HG03196 (cell line): ENCODE measurements around the gene CDH24.

ENCODE experiments used
- ATAC-seq: cut with Tn5 transposase; IDR thresholded peaks from one replicate; pipeline ENCODE4 v1.9.1; 2021; ENCODE audit not compliant: unreplicated experiment

CDH24 gene, protein sequence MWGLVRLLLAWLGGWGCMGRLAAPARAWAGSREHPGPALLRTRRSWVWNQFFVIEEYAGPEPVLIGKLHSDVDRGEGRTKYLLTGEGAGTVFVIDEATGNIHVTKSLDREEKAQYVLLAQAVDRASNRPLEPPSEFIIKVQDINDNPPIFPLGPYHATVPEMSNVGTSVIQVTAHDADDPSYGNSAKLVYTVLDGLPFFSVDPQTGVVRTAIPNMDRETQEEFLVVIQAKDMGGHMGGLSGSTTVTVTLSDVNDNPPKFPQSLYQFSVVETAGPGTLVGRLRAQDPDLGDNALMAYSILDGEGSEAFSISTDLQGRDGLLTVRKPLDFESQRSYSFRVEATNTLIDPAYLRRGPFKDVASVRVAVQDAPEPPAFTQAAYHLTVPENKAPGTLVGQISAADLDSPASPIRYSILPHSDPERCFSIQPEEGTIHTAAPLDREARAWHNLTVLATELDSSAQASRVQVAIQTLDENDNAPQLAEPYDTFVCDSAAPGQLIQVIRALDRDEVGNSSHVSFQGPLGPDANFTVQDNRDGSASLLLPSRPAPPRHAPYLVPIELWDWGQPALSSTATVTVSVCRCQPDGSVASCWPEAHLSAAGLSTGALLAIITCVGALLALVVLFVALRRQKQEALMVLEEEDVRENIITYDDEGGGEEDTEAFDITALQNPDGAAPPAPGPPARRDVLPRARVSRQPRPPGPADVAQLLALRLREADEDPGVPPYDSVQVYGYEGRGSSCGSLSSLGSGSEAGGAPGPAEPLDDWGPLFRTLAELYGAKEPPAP

DNA sequence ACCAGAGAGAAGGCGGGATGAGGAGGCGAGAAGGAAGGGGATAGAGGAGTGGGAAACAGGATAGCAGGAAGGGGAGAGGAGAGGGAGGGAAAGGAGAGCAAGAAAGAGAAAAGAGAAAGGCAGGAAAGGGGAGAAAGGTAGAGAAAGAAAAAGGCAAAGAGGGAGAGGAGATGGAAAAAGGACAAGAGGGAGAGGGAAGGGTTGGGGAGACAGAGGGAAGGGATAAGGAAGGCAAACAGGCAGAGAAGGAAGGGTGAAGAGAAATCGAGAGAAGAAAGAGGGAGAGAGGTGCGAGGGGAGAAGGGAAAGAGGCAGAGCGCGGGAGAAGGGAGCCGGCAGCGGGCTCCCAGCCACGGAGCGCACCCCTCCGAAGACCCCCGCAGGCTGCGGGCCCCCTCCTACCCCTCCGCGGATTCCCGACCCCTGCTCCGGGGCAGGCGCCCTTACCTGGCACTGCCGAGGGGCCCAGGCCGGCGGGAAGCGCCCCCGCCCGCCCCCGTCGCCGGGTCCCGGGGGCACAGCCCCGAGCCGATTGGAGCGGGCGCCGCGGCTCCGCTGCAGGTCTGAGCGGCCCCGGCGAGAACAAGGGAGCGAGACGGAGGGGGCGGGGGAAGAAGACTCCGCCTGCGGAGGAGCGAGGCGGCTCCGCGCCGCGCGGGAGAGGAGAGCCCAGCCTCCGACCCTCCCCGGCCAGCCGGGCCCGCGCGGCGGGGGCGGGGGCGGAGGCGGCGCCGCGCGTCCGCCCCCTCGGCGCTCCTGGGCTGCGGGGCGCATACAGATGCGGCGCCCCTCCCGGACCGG is at the start of gene CDH24:
CDH24 (minus strand) TSS at position 565 of the 801 bp plus-strand sequence. CDS start 1,787 bp downstream, outside the sequence.
- no peak for ATAC-seq

DNA sequence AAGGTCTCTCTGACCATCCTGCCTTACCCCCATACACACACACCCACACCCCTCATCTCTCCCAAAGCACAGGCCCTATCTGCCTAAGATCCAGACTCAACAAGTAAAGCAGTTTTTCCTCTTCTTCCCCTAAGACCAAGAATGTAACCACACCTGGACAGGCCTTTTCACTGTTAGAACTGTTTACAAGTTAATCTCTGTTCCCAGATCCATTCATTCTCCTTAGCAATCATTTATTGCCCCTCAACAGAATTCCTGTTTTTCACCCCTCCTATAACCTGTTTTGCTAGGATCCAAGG is 49.4 kb upstream of the CDH24 start:
- ATAC-seq = no peak

DNA sequence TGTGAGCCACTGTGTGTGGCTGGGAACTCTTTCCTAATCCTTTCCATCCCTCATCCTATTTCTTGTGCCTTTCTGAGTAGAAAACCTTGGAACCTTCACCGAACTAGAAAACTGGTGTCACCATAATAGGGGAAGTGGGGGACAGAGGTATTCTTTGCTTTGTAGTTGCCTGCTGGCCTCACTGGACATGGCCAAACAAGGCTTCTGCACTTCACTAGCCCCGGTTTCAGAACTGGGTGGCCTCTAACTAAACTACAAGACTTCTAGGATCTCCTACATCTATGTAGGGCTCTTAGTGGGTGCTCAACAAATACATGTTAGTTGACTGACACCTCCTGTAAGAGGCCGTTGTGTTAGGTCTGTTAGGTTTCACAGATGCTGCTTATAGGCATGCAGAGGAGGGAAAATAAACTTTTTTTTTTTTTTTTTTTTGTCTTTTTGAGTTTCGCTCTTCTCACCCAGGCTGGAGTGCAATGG is 48.1 kb upstream of the CDH24 start:
- no peak for ATAC-seq

DNA sequence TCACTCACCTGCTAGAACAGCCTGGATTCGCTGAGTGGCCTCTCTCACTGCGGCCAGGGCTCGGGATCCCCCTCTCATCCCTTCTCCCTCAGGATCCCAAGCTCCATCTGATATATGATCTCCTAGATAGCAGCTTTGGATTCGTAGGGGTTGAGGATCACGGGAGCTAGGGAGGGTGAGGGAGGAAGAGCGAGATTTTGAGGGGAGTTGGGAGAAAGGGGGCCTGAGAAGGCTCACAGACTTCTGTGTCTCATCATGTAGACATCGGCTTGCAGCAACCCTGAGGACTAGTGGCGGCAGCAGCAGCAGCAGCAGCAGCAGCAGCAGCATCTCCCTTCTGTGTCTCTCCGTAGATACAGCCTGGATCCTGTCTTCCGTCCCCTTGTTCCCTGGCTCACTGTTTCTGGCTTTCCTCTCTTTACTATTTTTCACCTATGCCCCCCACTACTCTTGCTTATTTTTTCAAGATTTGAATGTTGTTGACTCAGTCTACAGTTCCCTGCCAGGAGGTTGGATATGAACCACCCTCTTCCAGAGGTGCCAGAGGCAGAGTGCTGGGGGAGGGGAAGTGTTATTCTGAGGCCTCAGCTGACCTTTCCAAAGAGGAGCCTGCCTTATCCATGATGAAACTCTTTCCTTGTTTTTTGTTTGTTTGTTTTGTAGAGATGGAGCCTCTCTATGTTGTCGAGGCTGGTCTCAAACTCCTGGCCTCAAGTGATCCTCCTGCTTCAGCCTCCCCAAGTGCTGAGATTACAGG is 47.4 kb upstream of the CDH24 start, which contains the start of gene CIROP:
CIROP (minus strand) TSS at position 399 of the 757 bp plus-strand sequence; CDS start at position 330, 69 bp downstream.
- ATAC-seq = no peak

DNA sequence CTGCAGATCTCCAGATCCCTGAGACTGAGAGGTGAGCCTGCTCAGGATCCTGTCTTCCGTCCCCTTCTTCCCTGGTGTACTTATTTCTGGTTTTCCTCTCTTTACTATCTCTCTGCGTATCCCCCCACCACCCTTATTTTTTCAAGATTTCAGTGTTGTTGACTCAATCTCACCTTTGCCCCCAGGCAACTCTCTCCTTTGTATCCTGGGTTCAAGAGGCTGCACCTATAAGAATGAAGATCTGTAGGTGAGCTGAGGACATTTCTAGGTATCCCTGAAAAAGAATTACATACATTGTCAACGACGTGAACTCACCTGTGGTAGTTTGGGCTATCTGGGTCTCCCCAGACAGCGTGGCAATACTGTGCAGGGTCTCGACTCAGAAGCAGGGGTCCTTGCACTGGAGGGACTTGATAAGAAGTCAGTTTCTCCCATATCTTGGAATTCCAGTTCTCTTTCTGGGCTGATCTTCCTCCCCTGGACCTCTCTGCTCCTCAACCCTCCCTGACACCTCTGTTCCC is 46.8 kb upstream of the CDH24 start:
- ATAC-seq = no peak

DNA sequence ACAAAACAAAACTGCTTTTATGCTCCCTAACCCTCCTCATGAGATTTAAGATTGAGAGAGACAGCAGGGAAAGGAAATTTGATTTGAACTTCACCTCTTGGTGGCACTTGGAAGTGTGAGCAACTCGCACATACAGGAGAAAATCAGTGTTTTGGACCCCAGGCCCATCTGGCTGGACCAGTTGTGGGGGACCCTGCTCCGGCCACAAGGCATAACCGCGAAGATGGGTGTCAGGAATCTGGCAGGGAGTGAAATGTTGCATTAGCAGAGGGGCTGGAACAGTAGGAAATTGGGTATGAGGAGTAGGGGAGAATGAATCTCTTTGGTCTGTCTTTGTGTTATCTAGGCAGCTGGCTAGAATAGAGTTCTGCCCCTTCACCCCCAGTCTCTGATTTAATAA is 46.3 kb upstream of the CDH24 start:
- no peak for ATAC-seq

DNA sequence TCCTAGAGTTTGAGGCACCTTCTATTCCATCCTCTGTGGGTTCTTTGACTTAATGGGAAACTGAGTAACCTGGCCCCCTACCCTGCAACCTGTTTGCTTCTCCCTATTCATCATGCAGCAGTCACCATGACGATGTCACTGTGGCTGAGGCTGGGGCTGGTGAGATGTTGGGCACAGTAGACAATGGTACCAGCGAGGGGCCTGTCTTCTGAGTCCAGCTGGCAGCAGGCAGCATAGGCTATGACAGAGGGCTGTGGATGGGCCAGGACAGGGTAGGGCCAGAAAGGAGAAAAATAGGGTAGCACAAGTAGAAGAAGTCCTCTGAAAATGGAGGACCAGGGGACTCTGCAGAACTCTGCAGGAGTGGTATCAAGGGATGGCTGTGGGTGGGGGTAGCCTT is 45.5 kb upstream of the CDH24 start:
- no peak for ATAC-seq

DNA sequence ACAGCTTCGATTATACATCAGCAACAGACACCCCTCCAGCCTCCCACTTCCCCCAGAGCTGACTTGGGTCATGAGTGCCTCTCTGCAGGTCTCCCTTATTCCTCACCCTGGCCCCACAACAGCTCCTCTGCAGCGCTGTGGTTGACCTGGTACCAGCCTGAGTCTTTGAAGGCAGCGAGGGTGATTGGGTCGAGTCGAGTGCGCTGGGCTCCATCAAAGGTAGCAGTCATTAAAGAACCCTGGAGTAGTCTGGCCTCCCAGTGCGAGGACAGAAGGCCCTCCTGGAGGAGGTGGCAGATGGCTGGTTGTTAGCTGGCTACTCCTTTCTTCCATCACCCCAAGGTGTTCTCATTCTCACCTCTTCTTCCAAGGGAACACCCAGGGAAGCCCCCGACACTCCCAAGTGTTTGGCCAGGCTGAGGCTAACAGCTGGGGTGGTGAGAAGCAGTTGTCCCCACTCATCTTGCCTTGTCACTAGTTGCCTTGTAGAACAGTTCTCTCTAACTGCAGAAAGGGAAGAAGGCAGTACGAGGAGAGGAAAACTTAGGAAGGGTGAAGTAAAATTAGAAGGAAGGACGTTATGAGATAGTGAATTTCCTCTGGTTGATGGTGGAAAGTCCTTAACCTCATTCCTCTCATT is 44.8 kb upstream of the CDH24 start:
- ATAC-seq = no peak

DNA sequence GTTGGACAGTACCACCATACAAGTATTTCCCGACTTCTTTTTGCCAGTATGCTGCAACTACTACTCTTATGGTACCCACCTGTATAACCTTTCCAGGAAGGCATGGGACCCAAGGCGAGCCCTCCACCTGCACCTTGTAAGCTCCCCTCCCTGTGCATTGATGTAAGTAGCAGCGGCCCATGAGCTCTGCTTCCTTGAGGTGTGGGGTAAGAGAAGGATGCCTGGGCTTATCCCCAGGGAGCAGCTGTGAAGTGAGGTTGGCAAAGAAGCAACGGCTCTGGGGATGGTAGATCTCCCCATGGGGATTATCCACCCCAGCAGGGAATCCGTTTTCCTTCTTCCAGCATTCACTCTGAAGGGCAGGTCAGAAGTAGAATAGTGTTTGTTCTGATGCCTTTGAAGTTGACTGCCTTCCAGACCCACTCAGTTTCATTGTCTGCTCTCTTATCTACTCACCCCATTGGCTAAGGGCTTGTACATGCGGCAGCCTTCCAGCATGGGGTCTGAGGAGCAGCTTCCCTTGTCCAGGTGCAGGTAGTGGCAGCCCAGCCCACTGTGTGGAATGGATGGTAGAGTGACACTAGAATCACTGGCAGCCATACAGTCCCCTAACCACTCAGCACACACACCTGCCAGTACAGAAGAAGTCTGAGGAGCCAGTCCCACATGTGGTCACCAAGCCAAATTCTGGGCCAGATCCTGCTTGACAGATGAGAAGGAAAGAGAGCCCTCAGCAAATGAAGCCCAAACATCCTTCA is 44.1 kb upstream of the CDH24 start:
- no peak for ATAC-seq

DNA sequence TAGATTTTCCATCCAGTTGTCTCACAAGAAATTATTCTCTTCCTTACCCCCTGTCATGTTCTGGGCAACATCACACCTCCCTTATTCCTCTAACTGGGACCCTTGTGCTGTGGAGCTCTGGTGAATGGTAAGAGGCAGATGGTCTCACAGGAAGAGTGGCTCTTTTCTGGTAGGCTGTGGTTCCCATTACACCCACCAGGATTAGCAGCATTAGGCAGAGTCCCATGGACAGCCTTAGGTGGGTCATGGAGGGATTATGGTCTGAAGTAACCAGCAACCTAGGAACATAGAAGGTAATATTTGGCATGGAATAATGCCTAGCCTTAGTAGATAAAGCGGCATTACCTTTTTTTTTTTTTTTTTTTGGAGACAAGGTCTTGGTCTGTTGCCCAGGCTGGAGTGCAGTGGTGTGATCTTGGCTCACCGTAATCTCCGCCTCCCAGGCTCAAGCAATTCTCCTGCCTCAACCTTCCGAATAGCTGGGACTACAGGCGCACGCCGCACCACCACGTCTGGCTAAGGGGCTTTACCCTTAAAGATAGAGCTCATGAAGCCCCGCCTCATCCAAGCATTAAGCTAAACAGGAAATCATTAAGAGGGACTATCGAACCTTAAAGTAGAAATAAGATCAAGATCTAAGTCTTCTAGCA is 42.0 kb upstream of the CDH24 start:
- ATAC-seq = no peak

DNA sequence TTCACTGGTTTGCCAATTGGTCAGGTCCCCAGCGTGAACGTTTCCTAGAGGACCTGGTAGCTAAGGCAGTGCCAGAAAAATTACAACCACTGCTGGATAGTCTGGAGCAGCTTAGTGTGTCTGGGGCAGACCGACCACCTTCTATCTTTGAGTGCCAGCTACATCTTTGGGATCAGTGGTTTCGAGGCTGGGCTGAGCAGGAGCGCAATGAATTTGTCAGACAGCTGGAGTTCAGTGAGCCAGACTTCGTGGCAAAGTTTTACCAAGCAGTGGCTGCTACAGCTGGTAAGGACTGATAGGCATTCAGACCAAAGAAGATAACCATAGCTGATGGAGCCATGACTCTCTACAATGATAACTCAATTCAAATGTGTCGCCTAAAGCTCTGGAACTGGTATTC is 40.5 kb upstream of the CDH24 start:
- no peak for ATAC-seq

DNA sequence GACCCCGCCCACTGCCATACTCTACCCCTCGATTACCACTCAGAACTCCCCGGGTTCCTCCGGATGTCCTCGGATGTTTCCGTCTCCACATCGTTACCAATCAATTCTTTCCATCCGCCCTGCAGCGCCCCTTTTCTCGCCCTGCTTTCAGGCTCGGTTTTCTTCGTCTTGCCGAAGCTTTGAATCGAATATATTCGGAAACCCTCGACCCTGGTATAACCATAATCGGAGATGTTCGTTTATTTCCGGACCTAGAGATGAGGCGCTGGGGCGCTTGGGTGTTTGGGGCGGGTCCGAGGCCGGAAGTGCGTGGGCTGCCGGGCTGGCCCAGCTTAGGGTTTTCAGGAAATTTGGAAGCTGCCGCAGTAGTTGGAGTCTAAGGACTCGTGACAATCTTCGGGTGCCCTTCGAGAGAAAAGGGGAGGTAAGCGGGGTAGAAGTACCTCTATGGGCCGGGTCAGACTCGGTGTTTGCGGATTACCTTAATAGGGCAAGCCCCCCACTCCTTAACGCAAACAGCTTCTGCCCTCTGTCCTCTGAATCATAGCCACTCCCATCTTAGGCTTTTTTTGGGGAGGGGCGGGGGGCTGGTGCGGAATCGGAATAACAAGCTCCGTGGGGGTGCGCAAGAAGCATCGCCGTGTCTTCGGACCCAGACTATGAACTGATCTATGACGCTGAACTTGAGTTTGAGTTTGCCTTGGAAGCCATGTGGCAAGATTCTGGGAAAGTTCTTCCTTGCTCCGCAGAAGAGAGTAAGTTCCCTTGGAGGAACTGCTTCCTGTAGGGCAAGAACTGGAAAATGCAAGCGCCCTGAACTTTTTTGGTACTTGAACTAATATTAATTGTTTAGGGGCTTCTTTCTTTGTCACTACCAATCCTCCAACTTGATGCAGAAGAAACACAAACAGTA is 38.1 kb upstream of the CDH24 start, which contains the start of gene C14orf119:
C14orf119 (plus strand) TSS at position 310 of the 913 bp plus-strand sequence. CDS start 2,154 bp downstream, outside the sequence.
- peak; percentile 84 for ATAC-seq

DNA sequence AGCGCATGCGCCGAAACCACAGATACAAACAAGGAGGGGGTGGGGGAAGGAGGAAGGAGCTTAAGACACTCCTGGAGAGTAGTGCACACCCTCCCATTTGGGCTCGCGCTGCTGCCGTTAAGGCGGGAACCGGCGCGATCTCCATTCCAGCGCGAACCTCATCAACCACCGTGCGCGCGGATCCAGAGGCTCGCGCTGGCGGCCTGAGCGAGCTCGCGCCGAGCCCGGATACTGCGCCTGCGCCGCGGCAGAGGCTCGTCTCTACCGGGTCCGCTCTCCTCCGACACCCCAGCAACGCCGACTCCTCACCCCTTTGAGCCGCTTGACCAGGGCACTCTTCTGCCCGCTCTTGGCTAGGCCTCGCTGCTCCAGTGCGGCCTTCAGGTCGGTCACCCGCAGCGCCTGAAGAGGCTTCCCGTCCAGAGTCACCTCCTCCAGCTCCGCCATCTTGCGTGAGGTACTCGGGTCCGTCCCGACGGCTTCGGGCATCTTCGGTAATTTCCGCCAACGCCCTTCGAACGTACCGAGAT is 37.4 kb upstream of the CDH24 start, which contains the start of gene ACIN1:
ACIN1 (minus strand) TSS at position 471 of the 530 bp plus-strand sequence; CDS start at position 447, 24 bp downstream.
- ATAC-seq = peak; percentile 40

DNA sequence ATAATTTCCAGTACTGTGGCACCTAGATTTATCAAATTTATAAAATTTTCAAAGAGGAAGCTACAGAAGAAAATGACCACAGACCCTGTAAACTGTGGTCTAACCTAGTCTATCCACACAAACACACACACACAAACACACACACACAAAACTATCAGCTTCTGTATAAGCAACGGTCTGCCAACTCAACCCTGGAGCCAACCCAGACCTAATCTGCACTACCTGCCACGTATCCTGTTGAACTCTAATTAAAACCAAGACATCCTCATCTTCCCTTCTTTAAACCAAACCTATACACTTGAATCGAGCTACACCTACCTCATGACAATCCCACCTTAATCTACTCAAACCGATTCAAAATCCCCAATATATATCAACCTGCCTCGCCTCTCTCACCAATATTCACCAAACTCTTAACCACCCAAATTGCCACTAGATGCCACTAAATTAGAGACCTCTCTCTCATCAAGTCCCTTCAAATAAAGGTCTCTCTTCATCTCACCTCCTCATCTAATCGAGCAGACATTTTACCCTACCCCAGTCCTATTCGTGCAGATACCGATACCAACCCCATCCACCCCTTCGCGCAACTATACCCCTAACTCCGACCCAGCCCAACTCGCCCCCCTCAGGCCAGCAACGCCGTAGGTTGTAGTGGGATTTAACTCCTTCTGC is 36.8 kb upstream of the CDH24 start:
- no peak for ATAC-seq

DNA sequence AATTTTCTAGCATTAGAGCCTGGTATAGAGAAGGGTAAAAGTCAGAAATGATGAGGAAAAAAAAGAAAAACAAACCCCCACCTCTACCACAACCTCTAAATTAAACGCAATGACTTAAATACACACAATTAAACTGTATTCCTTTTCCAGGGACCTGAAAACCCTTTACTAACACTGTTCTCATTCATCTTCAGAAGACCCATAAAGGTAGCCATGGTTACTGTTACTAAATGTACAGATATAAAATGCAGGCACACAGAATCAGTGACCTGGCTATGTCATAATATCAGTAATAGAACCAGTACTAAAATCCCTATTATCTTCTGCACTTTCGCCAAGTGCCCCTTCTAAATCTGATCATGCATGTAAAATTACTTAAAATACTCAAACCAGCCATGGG is 36.2 kb upstream of the CDH24 start:
- ATAC-seq = no peak

DNA sequence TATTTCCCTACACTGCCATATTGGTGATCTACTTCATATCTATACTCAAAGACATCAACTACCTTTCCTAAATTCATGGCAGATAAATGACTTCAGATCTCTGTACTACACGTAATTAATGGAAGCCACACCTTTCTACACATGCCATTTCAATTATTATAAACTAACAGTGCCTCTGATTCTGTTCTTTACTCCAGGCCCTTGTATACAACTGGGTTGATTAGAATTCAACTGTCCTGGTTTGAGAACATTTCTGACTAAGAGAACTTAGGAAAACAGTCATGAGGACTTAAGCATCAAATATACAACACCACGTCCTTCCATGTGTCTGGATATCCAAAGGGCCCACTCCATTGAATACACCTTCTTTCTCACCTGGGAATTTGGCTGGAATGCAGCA is 35.8 kb upstream of the CDH24 start:
- ATAC-seq = no peak
